Daoy (cell line): Measurements from ENCODE around the gene SH3GL3. TPM values are rescaled to one million over a fixed set of nuclear protein-coding genes. Genes with fewer than 3 reads are reported as not detected.

Experiments
- DNase-seq: peaks from one replicate; pipeline ENCODE4 v3.0.0-alpha.2; 2015; ENCODE audit warnings: low read depth
- total RNA-seq: library from RNA; depleted of rRNA; stranded (reverse); fragments of >200 nt; shearing (Covaris generic); gene quantifications from 2 replicates; pipeline ENCODE4 v1.2.3, GENCODE V29; 2014; rRNA removed

The SH3GL3 gene
- total RNA-seq, 1 experiment from 2014 or later, result 1.4 TPM

- no peak for DNase-seq
These were observed 218.3 kb downstream of the SH3GL3 start for GRCh38 chr15:83665480-83665879.

Other genes starting within 250 kb of the SH3GL3 start
- gene HDGFL3, start 239.5 kb upstream of the SH3GL3 start, total RNA-seq, result 134 and 146 TPM in 2 replicates
- 8.5 and 9.1 TPM in 2 replicates for gene BNC1, start 162.7 kb upstream of the SH3GL3 start, total RNA-seq
- gene ADAMTSL3, start 206.8 kb downstream of the SH3GL3 start, total RNA-seq, result 0.12 and 0.34 TPM in 2 replicates